GM23338 (cell line): Measurements from ENCODE around the gene DNAH11. TPM values are rescaled to one million over a fixed set of nuclear protein-coding genes. Genes with fewer than 3 reads are reported as not detected.

Experiments used
- ATAC-seq: fragments of 200-7000 bp; cut with Tn5 transposase; 3 replicates; pipeline ENCODE4 v1.9.1; 2020
- DNase-seq: peaks from one replicate; pipeline ENCODE4 v3.0.0-alpha.2; 2015; ENCODE audit warnings: low spot score
- H2AFZ ChIP-seq: fragments of 200-600 bp; sonication (generic); 2 replicates; pipeline ENCODE4 v1.8.0; 2016; ENCODE audit warnings: antibody characterized with exemption, mild to moderate bottlenecking, moderate library complexity
- H3F3A ChIP-seq: fragments of 200-600 bp; sonication (generic); replicated peaks from 2 replicates; pipeline ENCODE4 v1.8.0; 2017; ENCODE audit warnings: antibody characterized with exemption, mixed run types, low read depth
- H3K27ac ChIP-seq: fragments of 200-600 bp; sonication (generic); 2 replicates; pipeline ENCODE4 v1.6.1; 2016; ENCODE audit warnings: low read depth
- H3K27me3 ChIP-seq: fragments of 200-600 bp; sonication (generic); 2 replicates; pipeline ENCODE4 v1.8.0; 2016; ENCODE audit warnings: mild to moderate bottlenecking, mixed run types, moderate library complexity; ENCODE audit not compliant: insufficient read depth
- H3K36me3 ChIP-seq: fragments of 200-600 bp; sonication (generic); 2 replicates; pipeline ENCODE4 v1.8.0; 2016; ENCODE audit warnings: mild to moderate bottlenecking; ENCODE audit not compliant: insufficient read depth
- H3K4me1 ChIP-seq: fragments of 200-600 bp; sonication (generic); 2 replicates; pipeline ENCODE4 v1.8.0; 2016; ENCODE audit warnings: mild to moderate bottlenecking, moderate library complexity; ENCODE audit not compliant: insufficient read depth
- H3K4me2 ChIP-seq: fragments of 200-600 bp; sonication (generic); 2 replicates; pipeline ENCODE4 v1.7.1; 2017; ENCODE audit warnings: mixed run types
- H3K4me3 ChIP-seq: fragments of 200-600 bp; sonication (generic); 2 replicates; pipeline ENCODE4 v1.6.1; 2016; ENCODE audit warnings: mixed run types
- H3K79me2 ChIP-seq: fragments of 200-600 bp; sonication (generic); replicated peaks from 2 replicates; pipeline ENCODE4 v1.8.0; 2017; ENCODE audit warnings: mild to moderate bottlenecking; ENCODE audit not compliant: insufficient read depth
- H3K9me2 ChIP-seq: fragments of 200-600 bp; sonication (generic); 2 replicates; pipeline ENCODE4 v1.8.0; 2017; ENCODE audit not compliant: insufficient read depth
- H4K20me1 ChIP-seq: fragments of 200-600 bp; sonication (generic); replicated peaks from 2 replicates; pipeline ENCODE4 v1.8.0; 2017; ENCODE audit warnings: mild to moderate bottlenecking; ENCODE audit not compliant: insufficient read depth
- H3K27ac Mint-ChIP-seq: 2 replicates; pipeline ENCODE4 v1.8.0; 2020; ENCODE audit warnings: inconsistent platforms, mild to moderate bottlenecking, moderate library complexity, mixed read lengths
- H3K27me3 Mint-ChIP-seq: 3 replicates; pipeline ENCODE4 v1.8.0; 2022; ENCODE audit warnings: low read depth, mild to moderate bottlenecking, moderate library complexity, mixed read lengths, inconsistent platforms; ENCODE audit not compliant: insufficient read depth, poor library complexity
- H3K36me3 Mint-ChIP-seq: 3 replicates; pipeline ENCODE4 v1.8.0; 2021; ENCODE audit warnings: low read depth, mild to moderate bottlenecking, inconsistent platforms, moderate library complexity, mixed read lengths
- H3K4me1 Mint-ChIP-seq: 3 replicates; pipeline ENCODE4 v1.8.0; 2020; ENCODE audit warnings: mild to moderate bottlenecking, inconsistent platforms, mixed read lengths
- H3K4me3 Mint-ChIP-seq: 3 replicates; pipeline ENCODE4 v1.8.0; 2021; ENCODE audit warnings: moderate library complexity, mild to moderate bottlenecking, inconsistent platforms, mixed read lengths
- H3K9me3 Mint-ChIP-seq: 3 replicates; pipeline ENCODE4 v1.8.0; 2020; ENCODE audit warnings: moderate library complexity, mild to moderate bottlenecking, inconsistent platforms, mixed read lengths
- CREB1 ChIP-seq: fragments of 250-450 bp; sonication (Bioruptor Pico); IDR thresholded peaks from 2 replicates; pipeline ENCODE4 v1.5.0; 2020; ENCODE audit warnings: low read depth, mild to moderate bottlenecking, moderate library complexity
- ETS1 ChIP-seq: IDR thresholded peaks from 2 replicates; pipeline ENCODE4 v1.6.1; 2016; ENCODE audit warnings: antibody characterized with exemption
- EZH2 ChIP-seq: fragments of 200-600 bp; sonication (generic); IDR thresholded peaks from one replicate; pipeline ENCODE4 v1.8.0; 2017; ENCODE audit warnings: antibody characterized with exemption, mild to moderate bottlenecking, low read depth; ENCODE audit not compliant: unreplicated experiment
- JUNB ChIP-seq: IDR thresholded peaks from one replicate; pipeline ENCODE4 v1.6.1; 2016; ENCODE audit warnings: antibody characterized with exemption; ENCODE audit not compliant: unreplicated experiment
- NANOG ChIP-seq: IDR thresholded peaks from 2 replicates; pipeline ENCODE4 v1.6.1; 2016; ENCODE audit warnings: antibody characterized with exemption, borderline replicate concordance
- POLR2AphosphoS5 ChIP-seq: IDR thresholded peaks from 2 replicates; pipeline ENCODE4 v1.6.1; 2016; ENCODE audit warnings: antibody characterized with exemption, low read depth
- ZNF114 ChIP-seq: fragments of 250-450 bp; sonication (Bioruptor Pico); IDR thresholded peaks from 2 replicates; pipeline ENCODE4 v1.5.0; 2020; ENCODE audit warnings: mild to moderate bottlenecking, moderate library complexity
- polyA plus RNA-seq: library from polyadenylated mRNA; unstranded; fragments of >200 nt; fragmentation: Nextera tagmentation; extraction: Ambion mirVana; gene quantifications from 2 replicates; pipeline ENCODE4 v1.2.1, GENCODE V29; 2016
- total RNA-seq: library from RNA; depleted of rRNA; stranded (reverse); fragments of >200 nt; shearing (Covaris generic); gene quantifications from 2 replicates; pipeline ENCODE4 v1.2.3, GENCODE V29; 2014
- TF ChIP-seq, protein P1 (sequence below): fragments of 250-450 bp; sonication (Bioruptor Pico); IDR thresholded peaks from 2 replicates; pipeline ENCODE4 v1.5.0; 2020; ENCODE audit warnings: mild to moderate bottlenecking, moderate library complexity
- TF ChIP-seq, protein P2 (sequence below), 2 experiments: fragments of 200-600 bp in 1 of 2; sonication (generic) in 1 of 2; conservative IDR thresholded peaks; 2 replicates each; pipeline versions ENCODE4 v1.5.1 to v1.6.1; 2016 to 2017; ENCODE audit warnings: antibody characterized with exemption in 2 of 2, low read depth in 2 of 2, mild to moderate bottlenecking in 2 of 2, moderate library complexity in 1 of 2

The DNAH11 gene
- total and polyA plus RNA-seq, 2 experiments from 2014 or later, result 9.3 TPM

- no peak for TF ChIP-seq POLR2AphosphoS5
- TF ChIP-seq, protein P1, sequence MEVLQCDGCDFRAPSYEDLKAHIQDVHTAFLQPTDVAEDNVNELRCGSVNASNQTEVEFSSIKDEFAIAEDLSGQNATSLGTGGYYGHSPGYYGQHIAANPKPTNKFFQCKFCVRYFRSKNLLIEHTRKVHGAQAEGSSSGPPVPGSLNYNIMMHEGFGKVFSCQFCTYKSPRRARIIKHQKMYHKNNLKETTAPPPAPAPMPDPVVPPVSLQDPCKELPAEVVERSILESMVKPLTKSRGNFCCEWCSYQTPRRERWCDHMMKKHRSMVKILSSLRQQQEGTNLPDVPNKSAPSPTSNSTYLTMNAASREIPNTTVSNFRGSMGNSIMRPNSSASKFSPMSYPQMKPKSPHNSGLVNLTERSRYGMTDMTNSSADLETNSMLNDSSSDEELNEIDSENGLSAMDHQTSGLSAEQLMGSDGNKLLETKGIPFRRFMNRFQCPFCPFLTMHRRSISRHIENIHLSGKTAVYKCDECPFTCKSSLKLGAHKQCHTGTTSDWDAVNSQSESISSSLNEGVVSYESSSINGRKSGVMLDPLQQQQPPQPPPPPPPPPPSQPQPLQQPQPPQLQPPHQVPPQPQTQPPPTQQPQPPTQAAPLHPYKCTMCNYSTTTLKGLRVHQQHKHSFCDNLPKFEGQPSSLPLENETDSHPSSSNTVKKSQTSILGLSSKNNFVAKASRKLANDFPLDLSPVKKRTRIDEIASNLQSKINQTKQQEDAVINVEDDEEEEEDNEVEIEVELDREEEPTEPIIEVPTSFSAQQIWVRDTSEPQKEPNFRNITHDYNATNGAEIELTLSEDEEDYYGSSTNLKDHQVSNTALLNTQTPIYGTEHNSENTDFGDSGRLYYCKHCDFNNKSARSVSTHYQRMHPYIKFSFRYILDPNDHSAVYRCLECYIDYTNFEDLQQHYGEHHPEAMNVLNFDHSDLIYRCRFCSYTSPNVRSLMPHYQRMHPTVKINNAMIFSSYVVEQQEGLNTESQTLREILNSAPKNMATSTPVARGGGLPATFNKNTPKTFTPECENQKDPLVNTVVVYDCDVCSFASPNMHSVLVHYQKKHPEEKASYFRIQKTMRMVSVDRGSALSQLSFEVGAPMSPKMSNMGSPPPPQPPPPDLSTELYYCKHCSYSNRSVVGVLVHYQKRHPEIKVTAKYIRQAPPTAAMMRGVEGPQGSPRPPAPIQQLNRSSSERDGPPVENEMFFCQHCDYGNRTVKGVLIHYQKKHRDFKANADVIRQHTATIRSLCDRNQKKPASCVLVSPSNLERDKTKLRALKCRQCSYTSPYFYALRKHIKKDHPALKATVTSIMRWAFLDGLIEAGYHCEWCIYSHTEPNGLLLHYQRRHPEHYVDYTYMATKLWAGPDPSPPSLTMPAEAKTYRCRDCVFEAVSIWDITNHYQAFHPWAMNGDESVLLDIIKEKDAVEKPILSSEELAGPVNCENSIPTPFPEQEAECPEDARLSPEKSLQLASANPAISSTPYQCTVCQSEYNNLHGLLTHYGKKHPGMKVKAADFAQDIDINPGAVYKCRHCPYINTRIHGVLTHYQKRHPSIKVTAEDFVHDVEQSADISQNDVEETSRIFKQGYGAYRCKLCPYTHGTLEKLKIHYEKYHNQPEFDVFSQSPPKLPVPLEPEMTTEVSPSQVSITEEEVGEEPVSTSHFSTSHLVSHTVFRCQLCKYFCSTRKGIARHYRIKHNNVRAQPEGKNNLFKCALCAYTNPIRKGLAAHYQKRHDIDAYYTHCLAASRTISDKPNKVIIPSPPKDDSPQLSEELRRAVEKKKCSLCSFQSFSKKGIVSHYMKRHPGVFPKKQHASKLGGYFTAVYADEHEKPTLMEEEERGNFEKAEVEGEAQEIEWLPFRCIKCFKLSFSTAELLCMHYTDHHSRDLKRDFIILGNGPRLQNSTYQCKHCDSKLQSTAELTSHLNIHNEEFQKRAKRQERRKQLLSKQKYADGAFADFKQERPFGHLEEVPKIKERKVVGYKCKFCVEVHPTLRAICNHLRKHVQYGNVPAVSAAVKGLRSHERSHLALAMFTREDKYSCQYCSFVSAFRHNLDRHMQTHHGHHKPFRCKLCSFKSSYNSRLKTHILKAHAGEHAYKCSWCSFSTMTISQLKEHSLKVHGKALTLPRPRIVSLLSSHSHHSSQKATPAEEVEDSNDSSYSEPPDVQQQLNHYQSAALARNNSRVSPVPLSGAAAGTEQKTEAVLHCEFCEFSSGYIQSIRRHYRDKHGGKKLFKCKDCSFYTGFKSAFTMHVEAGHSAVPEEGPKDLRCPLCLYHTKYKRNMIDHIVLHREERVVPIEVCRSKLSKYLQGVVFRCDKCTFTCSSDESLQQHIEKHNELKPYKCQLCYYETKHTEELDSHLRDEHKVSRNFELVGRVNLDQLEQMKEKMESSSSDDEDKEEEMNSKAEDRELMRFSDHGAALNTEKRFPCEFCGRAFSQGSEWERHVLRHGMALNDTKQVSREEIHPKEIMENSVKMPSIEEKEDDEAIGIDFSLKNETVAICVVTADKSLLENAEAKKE (CRISPR knock-in tag), result no peak
Measured at GRCh38 chr7:21611129-21611528, 68.3 kb downstream of the DNAH11 start (continued).

DNA sequence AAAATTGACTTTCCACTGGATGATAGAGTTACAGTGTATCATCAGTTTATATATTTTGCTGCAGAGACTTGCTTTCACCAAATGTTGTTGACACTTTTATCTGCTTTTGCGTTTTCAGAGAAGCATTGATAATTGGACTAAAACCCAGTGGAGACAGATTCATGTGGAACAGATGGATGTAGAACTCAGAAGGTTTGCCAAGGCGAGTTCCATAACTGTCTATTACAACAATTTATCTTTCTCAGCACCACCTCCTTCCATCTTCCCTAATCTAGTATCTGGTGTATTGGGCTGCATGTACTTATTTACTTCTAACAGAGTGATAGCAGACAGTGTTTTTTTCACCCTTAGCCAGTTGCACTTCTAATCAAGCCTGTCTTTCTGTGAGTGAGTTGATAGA, 73.3 kb downstream of the DNAH11 start:
- H3K4me1 Mint-ChIP-seq, result no peaks in the 10 kb centered on the region
- Histone ChIP-seq H3K27me3 (no peaks in the 10 kb centered on the region), H3K79me2 (no peaks in the 10 kb centered on the region), H3K27ac (no peak overlapping the region), H3K9me2 (no peaks in the 10 kb centered on the region), H4K20me1 (no peaks in the 10 kb centered on the region), H3K36me3 (no peaks in the 10 kb centered on the region), H3K4me3 (no peak overlapping the region), H3K4me1 (no peaks in the 10 kb centered on the region), H3K4me2 (no peak overlapping the region), H3F3A (no peaks in the 10 kb centered on the region), H2AFZ (no peak overlapping the region)
- no peaks in the 10 kb centered on the region for H3K27me3 Mint-ChIP-seq
- no peak for DNase-seq
- H3K36me3 Mint-ChIP-seq, result peaks cover 4% of the 10 kb centered on the region; the same call in 2 of the 3 replicates
- H3K4me3 Mint-ChIP-seq, result no peak overlapping the region
- ATAC-seq, result no peak
- no peak overlapping the region for H3K27ac Mint-ChIP-seq
- no peaks in the 10 kb centered on the region; the same call in 2 of the 3 replicates for H3K9me3 Mint-ChIP-seq
- no peak for TF ChIP-seq NANOG
- TF ChIP-seq, protein P2, sequence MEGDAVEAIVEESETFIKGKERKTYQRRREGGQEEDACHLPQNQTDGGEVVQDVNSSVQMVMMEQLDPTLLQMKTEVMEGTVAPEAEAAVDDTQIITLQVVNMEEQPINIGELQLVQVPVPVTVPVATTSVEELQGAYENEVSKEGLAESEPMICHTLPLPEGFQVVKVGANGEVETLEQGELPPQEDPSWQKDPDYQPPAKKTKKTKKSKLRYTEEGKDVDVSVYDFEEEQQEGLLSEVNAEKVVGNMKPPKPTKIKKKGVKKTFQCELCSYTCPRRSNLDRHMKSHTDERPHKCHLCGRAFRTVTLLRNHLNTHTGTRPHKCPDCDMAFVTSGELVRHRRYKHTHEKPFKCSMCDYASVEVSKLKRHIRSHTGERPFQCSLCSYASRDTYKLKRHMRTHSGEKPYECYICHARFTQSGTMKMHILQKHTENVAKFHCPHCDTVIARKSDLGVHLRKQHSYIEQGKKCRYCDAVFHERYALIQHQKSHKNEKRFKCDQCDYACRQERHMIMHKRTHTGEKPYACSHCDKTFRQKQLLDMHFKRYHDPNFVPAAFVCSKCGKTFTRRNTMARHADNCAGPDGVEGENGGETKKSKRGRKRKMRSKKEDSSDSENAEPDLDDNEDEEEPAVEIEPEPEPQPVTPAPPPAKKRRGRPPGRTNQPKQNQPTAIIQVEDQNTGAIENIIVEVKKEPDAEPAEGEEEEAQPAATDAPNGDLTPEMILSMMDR (conservative IDR thresholded peaks at IDR 0.05; ENCODE audit: low read depth in 2 of 2), result no peak
- TF ChIP-seq ETS1, result no peak
- TF ChIP-seq CREB1 (CRISPR knock-in tag), result no peak
- no peak for TF ChIP-seq ZNF114 (CRISPR knock-in tag)
- no peak for TF ChIP-seq EZH2
- TF ChIP-seq JUNB, result no peak
